ENCODE data around the gene GABRB1.

The GABRB1 gene

GRCh38 chr4:47045261-47045660 is 13.9 kb downstream of the GABRB1 start:
- DNase-seq (ENCODE audit: low spot score) = no peak

- DNase-seq (ENCODE audit: low spot score) = no peak
Measured at GRCh38 chr4:47049347-47049746, 18.0 kb downstream of the GABRB1 start.

GRCh38 chr4:47050761-47051725 is 19.7 kb downstream of the GABRB1 start:
- DNase-seq (ENCODE audit: low spot score) = no peak

- DNase-seq (ENCODE audit: low spot score) = no peak
Measured at GRCh38 chr4:47053485-47053884, 22.1 kb downstream of the GABRB1 start.

GRCh38 chr4:47054130-47054529 is 22.8 kb downstream of the GABRB1 start:
- DNase-seq (ENCODE audit: low spot score) = no peak

GRCh38 chr4:47057991-47058390 is 26.6 kb downstream of the GABRB1 start:
- no peak for DNase-seq (ENCODE audit: low spot score)

- DNase-seq (ENCODE audit: low spot score) = no peak
Measured at GRCh38 chr4:47060561-47060960, 29.2 kb downstream of the GABRB1 start.

- DNase-seq (ENCODE audit: low spot score) = no peak
Measured at GRCh38 chr4:47061435-47061834, 30.1 kb downstream of the GABRB1 start.

- no peak for DNase-seq (ENCODE audit: low spot score)
Measured at GRCh38 chr4:47065051-47065481, 33.7 kb downstream of the GABRB1 start.

- DNase-seq (ENCODE audit: low spot score) = no peak
Measured at GRCh38 chr4:47068986-47069385, 37.6 kb downstream of the GABRB1 start.

GRCh38 chr4:47071901-47072341 is 40.6 kb downstream of the GABRB1 start:
- DNase-seq (ENCODE audit: low spot score) = no peak

GRCh38 chr4:47073647-47074046 is 42.3 kb downstream of the GABRB1 start:
- DNase-seq (ENCODE audit: low spot score) = no peak

- no peak for DNase-seq (ENCODE audit: low spot score)
Measured at GRCh38 chr4:47074816-47075215, 43.4 kb downstream of the GABRB1 start.

GRCh38 chr4:47075262-47075661 is 43.9 kb downstream of the GABRB1 start:
- DNase-seq (ENCODE audit: low spot score) = no peak

GRCh38 chr4:47075919-47076318 is 44.6 kb downstream of the GABRB1 start:
- DNase-seq (ENCODE audit: low spot score) = no peak

GRCh38 chr4:47084111-47084510 is 52.7 kb downstream of the GABRB1 start:
- no peak for DNase-seq (ENCODE audit: low spot score)

- DNase-seq (ENCODE audit: low spot score) = no peak
Measured at GRCh38 chr4:47084795-47085194, 53.4 kb downstream of the GABRB1 start.

- no peak for DNase-seq (ENCODE audit: low spot score)
Measured at GRCh38 chr4:47088298-47088697, 56.9 kb downstream of the GABRB1 start.

- DNase-seq (ENCODE audit: low spot score) = no peak
Measured at GRCh38 chr4:47095884-47096283, 64.5 kb downstream of the GABRB1 start.

- no peak for DNase-seq (ENCODE audit: low spot score)
Measured at GRCh38 chr4:47101453-47101852, 70.1 kb downstream of the GABRB1 start.

- DNase-seq (ENCODE audit: low spot score) = no peak
Measured at GRCh38 chr4:47104986-47105385, 73.6 kb downstream of the GABRB1 start.

GRCh38 chr4:47106561-47106960 is 75.2 kb downstream of the GABRB1 start:
- DNase-seq (ENCODE audit: low spot score) = no peak

GRCh38 chr4:47109379-47109778 is 78.0 kb downstream of the GABRB1 start:
- no peak for DNase-seq (ENCODE audit: low spot score)

Data from SK-N-DZ (cell line).